ENCODE results near the gene IPO9. TPM values are rescaled to one million over a fixed set of nuclear protein-coding genes. Genes with fewer than 3 reads are reported as not detected.

The IPO9 gene
- total RNA-seq, 4 donors from 2014 or later = 9.6 to 23.1 (median 13.4) TPM

- no peak for DNase-seq
- peak overlapping the region in 3 of 4 donors; percentile 20 to 66 (median 60) for H3K27ac ChIP-seq
Observed at GRCh38 chr1:201889090-201889968, 60.4 kb downstream of the IPO9 start.

GRCh38 chr1:201890223-201890622, 61.3 kb downstream of the IPO9 start:
- Histone ChIP-seq H3K4me3 (no peak overlapping the region), H3K27me3 (peaks cover 0 to 4% of the 10 kb centered on the region in 2 donors), H3K4me1 (peaks cover 0 to 22% (median 5%) of the 10 kb centered on the region in 4 donors), H3K36me3 (no peaks in the 10 kb centered on the region), H3K9me3 (no peaks in the 10 kb centered on the region), H3K27ac (no peak overlapping the region)
- no peak for DNase-seq
- TF ChIP-seq CTCF (IDR thresholded peaks at IDR 0.05) = no peak

More at GRCh38 chr1:201889090-201889968, 60.4 kb downstream of the IPO9 start:
- H3K36me3 ChIP-seq = no peaks in the 10 kb centered on the region
- TF ChIP-seq CTCF (IDR thresholded peaks at IDR 0.05) = no peak
- no peak for TF ChIP-seq POLR2A (IDR thresholded peaks at IDR 0.05)
- H3K4me1 ChIP-seq = peaks cover 0 to 23% (median 5%) of the 10 kb centered on the region in 4 donors
- H3K27me3 ChIP-seq = peaks cover 0 to 4% of the 10 kb centered on the region in 2 donors
- H3K9me3 ChIP-seq = no peaks in the 10 kb centered on the region
- H3K4me3 ChIP-seq = peak overlapping the region; percentile 32 to 85 (median 58)

DNA sequence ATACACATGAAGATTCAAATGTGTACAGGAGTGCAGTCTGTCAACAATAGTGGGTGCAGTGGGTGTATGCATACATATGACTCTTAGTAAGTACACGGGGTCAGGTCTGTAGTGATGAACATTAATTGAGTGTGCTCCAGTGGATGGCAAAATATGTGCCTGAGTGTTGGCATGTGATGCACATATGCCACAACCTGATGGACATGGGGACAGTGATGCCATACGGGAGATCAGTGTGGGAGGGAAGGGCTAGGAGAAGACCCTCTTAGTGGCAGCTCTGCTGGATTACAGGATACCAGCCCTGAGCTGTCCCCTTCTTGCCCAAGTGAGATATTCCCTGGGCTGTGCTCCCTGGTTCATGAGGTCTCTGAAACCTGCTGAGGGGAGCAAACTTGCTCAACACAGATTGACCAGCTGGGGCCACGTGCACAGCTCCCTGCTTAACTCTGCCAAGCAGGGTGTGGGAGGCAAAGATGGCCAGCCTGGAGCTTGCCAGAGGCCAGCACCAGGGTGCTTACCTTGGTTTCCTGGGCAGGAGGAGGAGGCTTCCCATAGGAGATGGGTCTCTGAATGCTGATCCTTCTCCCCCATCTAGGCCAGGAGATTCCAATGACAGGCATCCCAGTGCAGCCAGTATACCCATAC, 62.0 kb downstream of the IPO9 start:
- no peaks in the 10 kb centered on the region for H3K36me3 ChIP-seq

GRCh38 chr1:201891451-201892045, 62.6 kb downstream of the IPO9 start:
- TF ChIP-seq POLR2A (IDR thresholded peaks at IDR 0.05) (no peak), CTCF (IDR thresholded peaks at IDR 0.05) (no peak)
- no peak overlapping the region for H3K4me3 ChIP-seq
- peaks cover 0 to 22% (median 5%) of the 10 kb centered on the region in 4 donors for H3K4me1 ChIP-seq
- H3K27ac ChIP-seq = no peak overlapping the region
- peaks cover 0 to 4% of the 10 kb centered on the region in 2 donors for H3K27me3 ChIP-seq
- no peak for DNase-seq
- no peaks in the 10 kb centered on the region for H3K9me3 ChIP-seq
- no peaks in the 10 kb centered on the region for H3K36me3 ChIP-seq

More for the DNA sequence above, 62.0 kb downstream of the IPO9 start:
- no peak for TF ChIP-seq CTCF (IDR thresholded peaks at IDR 0.05)
- no peak for TF ChIP-seq POLR2A (IDR thresholded peaks at IDR 0.05)
- Histone ChIP-seq H3K27ac (no peak overlapping the region), H3K4me1 (peaks cover 0 to 22% (median 5%) of the 10 kb centered on the region in 4 donors), H3K9me3 (no peaks in the 10 kb centered on the region), H3K27me3 (peaks cover 0 to 4% of the 10 kb centered on the region in 2 donors), H3K4me3 (no peak overlapping the region)
- no peak for DNase-seq

GRCh38 chr1:201892211-201892610, 63.3 kb downstream of the IPO9 start:
- H3K4me3 ChIP-seq = no peak overlapping the region
- H3K9me3 ChIP-seq = no peaks in the 10 kb centered on the region
- H3K27ac ChIP-seq = no peak overlapping the region
- H3K36me3 ChIP-seq = no peaks in the 10 kb centered on the region
- H3K4me1 ChIP-seq = peaks cover 0 to 22% (median 5%) of the 10 kb centered on the region in 4 donors
- peaks cover 0 to 4% of the 10 kb centered on the region in 2 donors for H3K27me3 ChIP-seq
- TF ChIP-seq CTCF (IDR thresholded peaks at IDR 0.05) (no peak), POLR2A (IDR thresholded peaks at IDR 0.05) (no peak)
- DNase-seq = no peak

Data from Peyer's patch (tissue), 4 donors.